A549 (cell line): ENCODE data around the gene OPA1. TPM values are rescaled to one million over a fixed set of nuclear protein-coding genes. Genes with fewer than 3 reads are reported as not detected.
A peak's percentile ranks its signal among the peaks of the same experiment; 100 is the strongest.

Experiments
- ATAC-seq, 2 experiments: fragments of 200-7000 bp in 1 of 2; fragments of >200 bp in 1 of 2; cut with Nextera tagmentation in 1 of 2; cut with Tn5 transposase in 1 of 2; 3 replicates each; pipeline versions ENCODE4 v1.8.0 to v1.9.1; 2018 to 2020; ENCODE audit warnings: mild to moderate bottlenecking in 1 of 2, moderate library complexity in 1 of 2
- CTCF ChIA-PET: fragments of 300-600 bp; sonication (Branson Sonifier 250); formaldehyde crosslinking; extraction: SDS; loops from one replicate; lab custom pipeline; 2021; ENCODE audit warnings: antibody characterized with exemption, inconsistent platforms; lab: Yijun Ruan, JAX
- POLR2A ChIA-PET: fragments of 350-600 bp; formaldehyde crosslinking; extraction: SDS; loops from one replicate; lab custom pipeline; 2021; ENCODE audit warnings: antibody characterized with exemption, inconsistent platforms; lab: Yijun Ruan, JAX
- DNase-seq, 2 experiments: peaks; one replicate each; pipeline versions ENCODE4 v3.0.0 to v3.0.0-alpha.2; 2011 to 2016; ENCODE audit warnings: low read depth in 1 of 2, low spot score in 1 of 2
- FAIRE-seq: peaks from 2 replicates; lab custom pipeline; 2011; peaks lifted over from hg19 to GRCh38; lab: Jason Lieb, UNC
- H3K27ac ChIP-seq, 2 experiments: fragments of >200 bp; sonication (Bioruptor Twin); formaldehyde crosslinking; 3 replicates each; pipeline ENCODE4 v1.5.1; 2016 to 2017
- H3K4me1 ChIP-seq: fragments of >200 bp; sonication (Bioruptor Twin); formaldehyde crosslinking; 3 replicates; pipeline ENCODE4 v1.6.1; 2016
- H3K4me2 ChIP-seq: fragments of >200 bp; sonication (Bioruptor Twin); formaldehyde crosslinking; 3 replicates; pipeline ENCODE4 v1.6.1; 2016
- H3K4me3 ChIP-seq: fragments of >200 bp; sonication (Bioruptor Twin); formaldehyde crosslinking; 3 replicates; pipeline ENCODE4 v1.5.1; 2016
- H3K9me3 ChIP-seq: fragments of >200 bp; sonication (Bioruptor Twin); formaldehyde crosslinking; 3 replicates; pipeline ENCODE4 v1.6.1; 2016
- ATOH8 ChIP-seq: fragments of 250-450 bp; sonication (Bioruptor Pico); IDR thresholded peaks from 2 replicates; pipeline ENCODE4 v1.5.0; 2020; ENCODE audit warnings: low read depth, mild to moderate bottlenecking, moderate library complexity
- BCL3 ChIP-seq: fragments of >200 bp; sonication (Bioruptor Twin); formaldehyde crosslinking; IDR thresholded peaks from 3 replicates; pipeline ENCODE4 v1.6.1; 2016
- CBX8 ChIP-seq: fragments of 200-600 bp; sonication (generic); IDR thresholded peaks from 2 replicates; pipeline ENCODE4 v1.6.1; 2016
- CHD2 ChIP-seq: fragments of 150-350 bp; IDR thresholded peaks from 2 replicates; pipeline ENCODE4 v1.6.1; 2014; ENCODE audit warnings: low read length; ENCODE audit not compliant: partially characterized antibody
- CTCF ChIP-seq: fragments of >200 bp; sonication (Bioruptor Twin); formaldehyde crosslinking; IDR thresholded peaks from 3 replicates; pipeline ENCODE4 v1.5.1; 2016
- EHF ChIP-seq: fragments of 250-450 bp; sonication (Bioruptor Pico); IDR thresholded peaks from 2 replicates; pipeline ENCODE4 v1.5.0; 2020; ENCODE audit warnings: mild to moderate bottlenecking
- FOSB ChIP-seq: fragments of 250-450 bp; sonication (Bioruptor Pico); IDR thresholded peaks from 2 replicates; pipeline ENCODE4 v1.5.0; 2020; ENCODE audit warnings: mild to moderate bottlenecking, moderate library complexity
- FOXS1 ChIP-seq: fragments of 250-450 bp; sonication (Bioruptor Pico); IDR thresholded peaks from 2 replicates; pipeline ENCODE4 v1.5.0; 2020; ENCODE audit warnings: mild to moderate bottlenecking, moderate library complexity
- GATA3 ChIP-seq: IDR thresholded peaks from 2 replicates; pipeline ENCODE4 v1.6.1; 2012; ENCODE audit warnings: borderline replicate concordance
- HEYL ChIP-seq: fragments of 250-450 bp; sonication (Bioruptor Pico); IDR thresholded peaks from 2 replicates; pipeline ENCODE4 v1.8.0; 2021; ENCODE audit warnings: mild to moderate bottlenecking, moderate library complexity
- HOXB13 ChIP-seq: fragments of 250-450 bp; sonication (Bioruptor Pico); IDR thresholded peaks from 2 replicates; pipeline ENCODE4 v1.5.0; 2020; ENCODE audit warnings: low read depth, mild to moderate bottlenecking, moderate library complexity
- HOXB5 ChIP-seq: fragments of 250-450 bp; sonication (Bioruptor Pico); IDR thresholded peaks from 2 replicates; pipeline ENCODE4 v1.5.0; 2020; ENCODE audit warnings: mild to moderate bottlenecking, moderate library complexity
- KDM5A ChIP-seq: fragments of 200-600 bp; sonication (generic); IDR thresholded peaks from 2 replicates; pipeline ENCODE4 v1.6.1; 2016; ENCODE audit warnings: antibody characterized with exemption, mild to moderate bottlenecking
- MAFK ChIP-seq: fragments of 450-650 bp; IDR thresholded peaks from 2 replicates; pipeline ENCODE4 v1.6.1; 2014; ENCODE audit not compliant: partially characterized antibody
- MAZ ChIP-seq: fragments of 150-350 bp; IDR thresholded peaks from 2 replicates; pipeline ENCODE4 v1.6.1; 2014; ENCODE audit warnings: antibody characterized with exemption, low read depth, low read length, borderline replicate concordance
- NFE2L2 ChIP-seq: fragments of 150-350 bp; conservative IDR thresholded peaks from 2 replicates; pipeline ENCODE4 v1.6.1; 2014; ENCODE audit warnings: low read length
- NR3C1 ChIP-seq: fragments of >200 bp; sonication (Bioruptor Twin); formaldehyde crosslinking; IDR thresholded peaks from 3 replicates; pipeline ENCODE4 v1.6.1; 2017
- PBX3 ChIP-seq: IDR thresholded peaks from 2 replicates; pipeline ENCODE4 v1.6.1; 2012
- PHF8 ChIP-seq: fragments of 200-600 bp; sonication (generic); IDR thresholded peaks from 2 replicates; pipeline ENCODE4 v1.6.1; 2016; ENCODE audit warnings: low read depth, mild to moderate bottlenecking, antibody characterized with exemption, moderate library complexity, borderline replicate concordance
- RARB ChIP-seq: fragments of 250-450 bp; sonication (Bioruptor Pico); IDR thresholded peaks from 2 replicates; pipeline ENCODE4 v1.8.0; 2021; ENCODE audit warnings: mild to moderate bottlenecking, moderate library complexity
- RCOR1 ChIP-seq: fragments of 150-350 bp; IDR thresholded peaks from 2 replicates; pipeline ENCODE4 v1.6.1; 2014; ENCODE audit warnings: antibody characterized with exemption, low read length, low read depth
- REST ChIP-seq: fragments of 200-600 bp; sonication (generic); IDR thresholded peaks from 2 replicates; pipeline ENCODE4 v1.6.1; 2016; ENCODE audit warnings: antibody characterized with exemption, mild to moderate bottlenecking, moderate library complexity
- SMC3 ChIP-seq: fragments of >200 bp; sonication (Bioruptor Twin); formaldehyde crosslinking; IDR thresholded peaks from 3 replicates; pipeline ENCODE4 v1.6.1; 2018; ENCODE audit warnings: inconsistent platforms
- SREBF2 ChIP-seq: fragments of 450-650 bp; IDR thresholded peaks from 2 replicates; pipeline ENCODE4 v1.6.1; 2014; ENCODE audit warnings: mild to moderate bottlenecking, moderate library complexity
- TFCP2L1 ChIP-seq: fragments of 250-450 bp; sonication (Bioruptor Pico); IDR thresholded peaks from 2 replicates; pipeline ENCODE4 v1.5.0; 2021; ENCODE audit warnings: mild to moderate bottlenecking
- TP53 ChIP-seq: fragments of 250-450 bp; sonication (Bioruptor Pico); IDR thresholded peaks from 2 replicates; pipeline ENCODE4 v1.5.0; 2021; ENCODE audit warnings: mild to moderate bottlenecking, moderate library complexity
- ZC3H11A ChIP-seq: fragments of 450-650 bp; IDR thresholded peaks from 2 replicates; pipeline ENCODE4 v1.6.1; 2014; ENCODE audit warnings: antibody characterized with exemption, mild to moderate bottlenecking
- ZSCAN20 ChIP-seq: fragments of 250-450 bp; sonication (Bioruptor Pico); IDR thresholded peaks from 2 replicates; pipeline ENCODE4 v1.8.0; 2022; ENCODE audit warnings: mild to moderate bottlenecking, moderate library complexity
- WGBS: methylation state at CpG from one replicate; pipeline ENCODE4 v1.1.6; 2017; ENCODE audit errors: missing lambda C conversion rate; 5-methylcytosine and 5-hydroxymethylcytosine counted together
- polyA plus RNA-seq, 4 experiments: library from polyadenylated mRNA; depleted of rRNA in 3 of 4; stranded (reverse); fragments of >200 nt; fragmentation: RNase III in 1 of 4; extraction: RNeasy Plus Mini Kit Qiagen cat#74134 plus additional on column Dnase treatment in 1 of 4; gene quantifications; 2 replicates in 3 of 4; 3 replicates in 1 of 4; pipeline ENCODE4 v1.2.3, GENCODE V29; 2011 to 2017

OPA1 gene
- polyA plus RNA-seq, 2 of the 4 experiments (the other 2 are of a cell fraction) = 31.7 to 54.4 TPM

- Histone ChIP-seq H3K4me2 (no peak overlapping the region), H3K27ac (no peak overlapping the region), H3K4me3 (no peak overlapping the region), H3K9me3 (no peaks in the 10 kb centered on the region), H3K4me1 (no peaks in the 10 kb centered on the region)
- ChIA-PET CTCF (no interaction called here), POLR2A (no interaction called here)
- no peak for FAIRE-seq
- 91% methylated on average over 1 of the region's 1 CpG for WGBS
- ATAC-seq = no peak
- no peak for DNase-seq
- TF ChIP-seq CHD2 (no peak), RCOR1 (no peak), KDM5A (no peak), HOXB13 (no peak), CTCF (no peak), SMC3 (no peak), FOSB (CRISPR knock-in tag) (no peak), MAFK (no peak), ATOH8 (CRISPR knock-in tag) (no peak), GATA3 (no peak), RARB (CRISPR knock-in tag) (no peak), TP53 (CRISPR knock-in tag) (no peak), NFE2L2 (no peak), CBX8 (no peak), NR3C1 (no peak)
Observed at GRCh38 chr3:193553586-193553985, 39.4 kb upstream of the OPA1 start.

GRCh38 chr3:193554811-193555210 lies 38.2 kb upstream of the OPA1 start, which contains the start of gene ATP13A4:
Gene ATP13A4 (minus strand): TSS chr3:193554895. CDS start chr3:193554799, 96 bp downstream.
- WGBS = 4% methylated on average over 9 of the region's 9 CpGs
- no peak for TF ChIP-seq TFCP2L1
- no peak for TF ChIP-seq FOXS1 (CRISPR knock-in tag)
- TF ChIP-seq SMC3 = no peak
- no peak for TF ChIP-seq CHD2
- no peak for TF ChIP-seq HEYL
- no peak for TF ChIP-seq REST
- Histone ChIP-seq H3K4me2 (peak within 1 kb of the TSS; percentile 34; the same call in 2 of the 3 replicates), H3K9me3 (no peaks in the 10 kb centered on the region), H3K4me3 (no peak within 1 kb of the TSS), H3K27ac (no peak within 1 kb of the TSS), H3K4me1 (no peaks in the 10 kb centered on the region)
- ATAC-seq = peak in 1 of 2 experiments; percentile 39; a peak in 1 of 6 replicates
- ChIA-PET POLR2A (no interaction called here), CTCF (no interaction called here)
- FAIRE-seq = no peak
- DNase-seq = peak in 1 of 2 experiments; percentile 1

- H3K27ac ChIP-seq = no peak overlapping the region
- no peak overlapping the region for H3K4me2 ChIP-seq
- WGBS = 13% methylated on average over 2 of the region's 2 CpGs
- no peak for DNase-seq
- no peak for FAIRE-seq
- no peak overlapping the region for H3K4me3 ChIP-seq
- ChIA-PET CTCF (no interaction called here), POLR2A (no interaction called here)
- no peaks in the 10 kb centered on the region for H3K4me1 ChIP-seq
- H3K9me3 ChIP-seq = no peaks in the 10 kb centered on the region
- no peak for ATAC-seq
- TF ChIP-seq PBX3 (no peak), MAZ (no peak), ZSCAN20 (no peak), EHF (CRISPR knock-in tag) (no peak), KDM5A (no peak), ZC3H11A (no peak), HOXB5 (CRISPR knock-in tag) (no peak), HEYL (no peak), SREBF2 (no peak), BCL3 (no peak), PHF8 (no peak)
Observed at GRCh38 chr3:193556841-193557240, 36.2 kb upstream of the OPA1 start.
